OCI-LY1 (cell line): Measurements from ENCODE around the gene FGF14.

ENCODE experiments used
- EZH2 ChIP-seq: fragments of 200-600 bp; sonication (generic), shearing (Covaris generic); IDR thresholded peaks from 2 replicates; pipeline ENCODE4 v1.8.0; 2017; ENCODE audit warnings: borderline replicate concordance, mixed run types, mild to moderate bottlenecking, antibody characterized with exemption, low read length, moderate library complexity, mixed read lengths
- TF ChIP-seq, protein P1 (sequence below): fragments of 200-600 bp; sonication (generic), shearing (Covaris generic); IDR thresholded peaks from 2 replicates; pipeline ENCODE4 v1.5.1; 2017; ENCODE audit warnings: mild to moderate bottlenecking, antibody characterized with exemption, low read length, moderate library complexity, mixed read lengths

- TF ChIP-seq, protein P1, sequence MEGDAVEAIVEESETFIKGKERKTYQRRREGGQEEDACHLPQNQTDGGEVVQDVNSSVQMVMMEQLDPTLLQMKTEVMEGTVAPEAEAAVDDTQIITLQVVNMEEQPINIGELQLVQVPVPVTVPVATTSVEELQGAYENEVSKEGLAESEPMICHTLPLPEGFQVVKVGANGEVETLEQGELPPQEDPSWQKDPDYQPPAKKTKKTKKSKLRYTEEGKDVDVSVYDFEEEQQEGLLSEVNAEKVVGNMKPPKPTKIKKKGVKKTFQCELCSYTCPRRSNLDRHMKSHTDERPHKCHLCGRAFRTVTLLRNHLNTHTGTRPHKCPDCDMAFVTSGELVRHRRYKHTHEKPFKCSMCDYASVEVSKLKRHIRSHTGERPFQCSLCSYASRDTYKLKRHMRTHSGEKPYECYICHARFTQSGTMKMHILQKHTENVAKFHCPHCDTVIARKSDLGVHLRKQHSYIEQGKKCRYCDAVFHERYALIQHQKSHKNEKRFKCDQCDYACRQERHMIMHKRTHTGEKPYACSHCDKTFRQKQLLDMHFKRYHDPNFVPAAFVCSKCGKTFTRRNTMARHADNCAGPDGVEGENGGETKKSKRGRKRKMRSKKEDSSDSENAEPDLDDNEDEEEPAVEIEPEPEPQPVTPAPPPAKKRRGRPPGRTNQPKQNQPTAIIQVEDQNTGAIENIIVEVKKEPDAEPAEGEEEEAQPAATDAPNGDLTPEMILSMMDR = no peak
- no peak for TF ChIP-seq EZH2
Measured at GRCh38 chr13:102203718-102204117, 198.1 kb downstream of the FGF14 start.
